Fibroblast of villous mesenchyme (primary cell): ENCODE measurements around the gene FOXL1. TPM values are rescaled to one million over a fixed set of nuclear protein-coding genes. Genes with fewer than 3 reads are reported as not detected.

Source experiments
- DNase-seq: peaks from one replicate; pipeline ENCODE4 v3.0.0-alpha.2; 2010; ENCODE audit warnings: low read depth
- H3K4me3 ChIP-seq: 2 replicates; pipeline ENCODE4 v1.5.1; 2011; ENCODE audit warnings: low read depth, mild to moderate bottlenecking, low read length
- CTCF ChIP-seq: IDR thresholded peaks from 2 replicates; pipeline ENCODE4 v1.5.1; 2012; ENCODE audit warnings: low read depth, mild to moderate bottlenecking, low read length; ENCODE audit not compliant: insufficient read depth
- total RNA-seq: library from RNA; depleted of rRNA; stranded (reverse); fragments of >200 nt; gene quantifications from 2 replicates; pipeline ENCODE4 v1.2.3, GENCODE V29; 2012

The FOXL1 gene
- total RNA-seq, 1 donor, result 0.86 TPM

GRCh38 chr16:86605950-86606349 is 27.6 kb downstream of the FOXL1 start:
- no peak for TF ChIP-seq CTCF
- DNase-seq, result no peak
- no peak overlapping the region for H3K4me3 ChIP-seq

- no peak overlapping the region for H3K4me3 ChIP-seq
- DNase-seq, result peak; percentile 53
- TF ChIP-seq CTCF, result peak; percentile 16
Measured at GRCh38 chr16:86608301-86608747, 30.0 kb downstream of the FOXL1 start.

GRCh38 chr16:86609115-86609514 is 30.8 kb downstream of the FOXL1 start:
- TF ChIP-seq CTCF, result no peak
- no peak overlapping the region for H3K4me3 ChIP-seq
- peak; percentile 76 for DNase-seq

GRCh38 chr16:86609661-86610060 is 31.3 kb downstream of the FOXL1 start:
- no peak overlapping the region for H3K4me3 ChIP-seq
- no peak for DNase-seq
- TF ChIP-seq CTCF, result no peak

GRCh38 chr16:86610779-86611524 is 32.6 kb downstream of the FOXL1 start:
- no peak for DNase-seq
- no peak for TF ChIP-seq CTCF
- no peak overlapping the region for H3K4me3 ChIP-seq

- peak; percentile 96 for DNase-seq
- TF ChIP-seq CTCF, result no peak
- H3K4me3 ChIP-seq, result no peak overlapping the region
Measured at GRCh38 chr16:86611525-86611855, 33.1 kb downstream of the FOXL1 start.

- no peak overlapping the region for H3K4me3 ChIP-seq
- DNase-seq, result peak; percentile 34
- no peak for TF ChIP-seq CTCF
Measured at GRCh38 chr16:86611941-86612340, 33.6 kb downstream of the FOXL1 start.
